GM19035 (cell line): ENCODE results near the gene HMGN1.
A peak's percentile ranks its signal among the peaks of the same experiment; 100 is the strongest.
"Not testable (repeated sequence)": the region's sequence is repeated elsewhere in the genome, so short reads cannot be mapped to it uniquely, and the experiment has no call there.

Experiments
- ATAC-seq: cut with Tn5 transposase; IDR thresholded peaks from one replicate; pipeline ENCODE4 v1.9.1; 2021; ENCODE audit not compliant: unreplicated experiment

Gene HMGN1, protein sequence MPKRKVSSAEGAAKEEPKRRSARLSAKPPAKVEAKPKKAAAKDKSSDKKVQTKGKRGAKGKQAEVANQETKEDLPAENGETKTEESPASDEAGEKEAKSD

GRCh38 chr21:39348355-39349210 is at the start of gene HMGN1:
HMGN1 (minus strand) TSS chr21:39349088; CDS start chr21:39348917, 171 bp downstream.
- ATAC-seq = peak; percentile 53

DNA sequence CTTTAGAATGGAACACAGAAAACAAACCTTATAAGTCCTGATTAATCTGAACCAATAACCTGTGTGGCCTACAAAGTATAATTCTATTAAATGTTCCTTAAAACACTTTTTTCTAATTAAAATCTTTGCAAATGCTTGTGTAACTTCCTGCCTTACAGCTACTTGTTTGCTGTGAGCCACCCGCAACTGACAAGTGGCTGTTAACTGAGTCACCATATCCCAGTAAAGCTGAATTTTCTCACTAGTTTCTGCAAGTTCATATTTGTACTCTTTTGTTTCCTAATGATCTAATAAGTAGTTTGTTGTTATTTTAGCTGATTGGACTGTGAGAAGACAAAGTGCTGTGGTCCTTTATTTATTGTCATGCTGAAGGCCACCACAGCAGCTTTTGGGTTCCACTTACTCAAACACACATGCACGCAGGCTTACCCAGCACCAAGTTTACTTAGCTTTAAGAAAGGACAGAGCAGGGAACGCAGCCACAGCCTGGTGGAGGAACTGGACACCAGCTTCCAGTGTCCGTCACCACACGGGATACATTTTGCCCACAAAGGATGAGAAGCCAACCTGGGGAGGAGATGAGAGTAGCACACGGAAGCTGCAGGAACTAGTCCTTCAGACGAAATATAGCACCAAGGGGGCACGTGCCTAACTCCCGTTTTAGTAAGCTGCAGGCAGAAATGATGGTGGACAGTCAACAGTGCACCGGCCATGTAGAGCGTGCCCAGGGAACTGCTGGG is 48.9 kb upstream of the HMGN1 start:
- ATAC-seq = no peak

GRCh38 chr21:39392981-39393380 is 44.1 kb upstream of the HMGN1 start:
- ATAC-seq = no peak

GRCh38 chr21:39390212-39390765 is 41.4 kb upstream of the HMGN1 start:
- ATAC-seq = no peak

GRCh38 chr21:39388811-39389155 is 39.9 kb upstream of the HMGN1 start:
- peak; percentile 17 for ATAC-seq

DNA sequence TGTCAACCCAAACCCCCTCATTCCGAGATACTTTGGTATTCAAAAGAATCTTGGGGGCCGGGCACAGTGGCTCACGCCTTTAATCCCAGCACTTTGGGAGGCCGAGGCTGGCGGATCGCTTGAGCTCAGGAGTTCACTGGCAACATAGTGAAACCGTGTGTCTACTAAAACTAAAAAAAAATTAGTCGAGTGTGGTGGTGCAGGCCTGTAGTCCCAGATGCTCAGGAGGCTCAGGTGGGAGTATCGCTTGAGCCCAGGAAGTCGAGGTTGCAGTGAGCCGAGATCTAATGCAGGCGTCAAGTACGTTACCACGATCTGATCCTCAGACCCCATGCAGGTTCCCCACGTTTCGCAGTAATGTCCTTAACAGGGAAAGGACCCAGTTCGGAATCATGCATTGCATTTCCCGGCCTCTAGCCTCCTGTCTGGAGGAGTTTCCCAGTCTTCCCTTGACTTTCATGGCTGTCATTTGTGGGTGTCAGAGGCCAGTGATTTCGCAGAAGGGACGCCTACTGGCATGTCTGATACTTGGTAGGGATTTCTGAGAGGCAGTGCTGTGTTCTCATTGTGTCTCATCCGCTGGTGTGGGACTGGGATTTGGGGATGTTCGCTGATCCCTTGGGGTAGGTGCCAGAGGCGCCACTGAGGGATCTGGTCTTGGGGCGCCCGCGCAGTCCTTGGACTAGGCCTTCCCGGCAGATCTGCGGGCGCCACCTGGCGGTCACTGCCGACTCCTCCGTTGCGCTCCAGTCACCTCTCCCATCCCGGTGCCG is 39.3 kb upstream of the HMGN1 start:
- ATAC-seq = peak; percentile 71

DNA sequence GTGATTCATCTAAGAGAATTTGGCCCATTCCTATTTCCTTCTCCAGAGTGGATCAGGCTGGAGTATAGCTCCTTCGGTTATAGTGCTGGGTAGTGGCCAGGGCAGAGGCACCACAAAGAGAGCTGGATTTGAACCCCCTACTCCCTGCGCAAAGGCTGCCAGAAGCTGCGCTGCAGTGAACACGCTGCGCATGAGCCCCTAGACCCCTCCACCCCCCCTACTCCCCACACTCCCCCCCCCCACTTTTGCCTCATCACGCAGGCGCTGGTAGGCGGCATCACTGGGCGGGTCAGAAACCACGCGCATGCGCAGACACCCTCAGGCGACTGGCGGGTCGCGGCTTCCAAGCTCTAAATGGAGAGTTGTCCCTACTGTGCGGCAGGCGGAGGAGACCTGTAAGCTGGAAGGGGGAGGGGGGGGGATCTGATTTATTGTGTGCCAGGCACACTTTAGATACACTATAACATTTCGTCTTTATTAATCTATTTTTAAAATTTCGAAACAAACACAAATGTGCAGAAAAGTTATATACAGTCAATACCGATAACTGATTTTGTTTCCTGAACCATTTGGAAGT is 38.7 kb upstream of the HMGN1 start:
- peak; percentile 41 for ATAC-seq

DNA sequence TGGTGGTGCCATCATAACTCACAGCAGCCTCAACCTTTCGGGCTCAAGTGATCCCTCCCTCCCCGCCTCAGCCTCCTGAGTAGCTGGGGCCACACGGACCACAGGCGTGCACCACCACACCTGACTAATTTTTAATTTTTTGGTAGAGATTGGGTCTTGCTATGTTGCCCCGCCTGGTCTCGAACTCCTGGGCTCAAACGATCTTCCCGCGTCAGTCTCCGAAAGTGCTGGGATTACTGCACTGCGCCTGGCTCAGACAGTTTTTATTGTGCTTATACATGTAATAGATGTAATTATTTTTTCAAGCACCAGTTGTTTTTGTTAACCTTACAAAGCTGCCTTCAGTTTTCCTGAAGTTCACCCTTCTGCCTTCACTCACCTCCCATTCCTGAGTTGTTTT is 38.0 kb upstream of the HMGN1 start:
- no peak for ATAC-seq

- ATAC-seq = no peak
These were observed 37.3 kb upstream of the HMGN1 start for GRCh38 chr21:39386194-39386593.

- ATAC-seq = no peak
These were observed 36.6 kb upstream of the HMGN1 start for GRCh38 chr21:39385299-39386145.

- no peak for ATAC-seq
These were observed 35.9 kb upstream of the HMGN1 start for GRCh38 chr21:39384674-39385298.

DNA sequence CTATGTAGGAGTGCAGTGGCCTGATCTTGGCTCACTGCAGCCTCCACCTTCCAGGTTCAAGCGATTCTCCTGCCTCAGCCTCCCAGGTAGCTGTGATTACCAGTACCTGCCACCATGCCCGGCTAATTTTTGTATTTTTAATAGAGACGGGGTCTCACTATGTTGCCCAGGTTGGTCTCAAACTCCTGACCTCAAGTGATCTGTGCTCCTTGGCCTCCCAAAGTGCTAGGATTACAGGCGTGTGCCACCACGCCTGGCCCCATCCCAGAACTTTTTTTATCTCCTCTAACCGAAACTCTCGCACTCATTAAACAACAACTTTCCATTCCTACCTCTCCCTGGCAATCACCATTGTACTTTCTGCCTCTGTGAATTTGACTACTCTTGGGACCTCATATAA is 33.2 kb upstream of the HMGN1 start:
- not testable (repeated sequence) for ATAC-seq

- no peak for ATAC-seq
These were observed 32.1 kb upstream of the HMGN1 start for GRCh38 chr21:39381009-39381408.

GRCh38 chr21:39379986-39380891 is 31.4 kb upstream of the HMGN1 start:
- ATAC-seq = peak; percentile 95

- ATAC-seq = no peak
These were observed 28.7 kb upstream of the HMGN1 start for GRCh38 chr21:39377444-39378050.

DNA sequence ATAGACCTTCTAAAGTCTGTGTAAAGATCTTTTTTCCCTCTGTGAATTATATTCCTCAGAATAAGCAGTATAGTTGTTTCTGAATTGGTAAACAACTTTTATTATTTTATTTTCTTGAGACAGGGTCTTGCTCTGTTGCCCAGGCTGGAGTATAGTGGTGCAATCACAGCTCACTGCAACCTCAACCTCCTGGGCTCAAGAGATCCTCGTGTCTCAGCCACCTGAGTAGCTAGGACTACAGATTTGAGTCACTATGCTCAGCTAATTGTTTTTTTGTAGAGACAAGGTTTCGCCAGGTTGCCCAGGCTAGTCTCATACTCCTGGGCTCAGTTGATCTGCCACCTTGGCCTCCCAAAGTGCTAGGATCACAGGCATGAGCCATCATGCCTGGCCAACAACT is 26.6 kb upstream of the HMGN1 start:
- ATAC-seq = no peak

GRCh38 chr21:39374046-39374445 is 25.2 kb upstream of the HMGN1 start:
- ATAC-seq = no peak

GRCh38 chr21:39373634-39374033 is 24.7 kb upstream of the HMGN1 start:
- no peak for ATAC-seq
